GM19351 (cell line): ENCODE data around the gene P3H1.
A peak's percentile ranks its signal among the peaks of the same experiment; 100 is the strongest.
"Not testable (repeated sequence)": the region's sequence is repeated elsewhere in the genome, so short reads cannot be mapped to it uniquely, and the experiment has no call there.

ENCODE experiments used
- ATAC-seq: cut with Tn5 transposase; IDR thresholded peaks from one replicate; pipeline ENCODE4 v1.9.1; 2021; ENCODE audit warnings: mild to moderate bottlenecking, moderate library complexity; ENCODE audit not compliant: unreplicated experiment

Gene P3H1

DNA sequence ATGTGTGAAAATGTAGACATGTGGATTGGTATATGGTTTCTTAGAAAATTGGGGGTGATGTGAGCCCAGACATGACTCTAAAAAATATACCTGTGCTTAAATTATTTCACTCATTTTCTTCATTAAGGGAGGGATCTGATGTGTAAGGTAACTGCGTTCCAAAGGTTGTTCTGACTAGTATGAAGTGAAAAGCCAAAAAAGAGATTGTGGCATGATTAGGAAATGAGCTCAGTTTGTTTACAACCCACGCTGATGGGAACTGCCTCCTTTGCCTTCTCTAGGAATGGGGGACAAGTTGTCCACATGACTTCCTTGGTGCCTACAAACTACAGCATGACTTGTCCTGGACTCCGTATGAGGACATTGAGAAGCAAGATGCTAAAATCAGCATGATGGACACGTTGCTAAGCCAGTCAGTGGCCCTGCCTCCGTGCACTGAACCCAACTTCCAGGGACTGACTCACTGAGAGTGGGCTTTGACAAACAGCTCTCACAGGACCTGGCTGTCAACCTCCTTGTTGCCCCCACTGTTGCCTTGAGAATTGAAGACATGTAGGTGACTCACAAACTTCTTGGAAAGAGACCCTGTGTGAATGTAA, 8.2 kb upstream of the P3H1 start:
- no peak for ATAC-seq

DNA sequence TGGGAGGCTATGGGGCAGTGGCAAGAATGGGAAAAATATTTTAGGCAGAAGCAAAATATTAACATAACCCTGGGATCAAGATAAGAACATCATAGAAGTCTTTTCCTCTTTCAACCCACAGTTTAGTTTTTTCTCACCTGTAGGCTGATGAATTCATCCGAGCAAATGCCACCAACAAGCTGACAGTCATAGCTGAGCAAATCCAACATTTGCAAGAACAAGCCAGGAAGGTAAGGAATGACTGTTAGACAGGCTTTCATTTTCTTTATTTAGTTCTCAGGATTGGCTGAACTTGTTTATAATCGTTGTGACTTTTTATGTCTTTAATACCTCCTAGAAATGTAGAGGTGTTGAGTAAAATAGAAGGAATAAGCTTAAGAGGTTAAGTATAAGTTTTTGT, 6.6 kb upstream of the P3H1 start:
- ATAC-seq: no peak

DNA sequence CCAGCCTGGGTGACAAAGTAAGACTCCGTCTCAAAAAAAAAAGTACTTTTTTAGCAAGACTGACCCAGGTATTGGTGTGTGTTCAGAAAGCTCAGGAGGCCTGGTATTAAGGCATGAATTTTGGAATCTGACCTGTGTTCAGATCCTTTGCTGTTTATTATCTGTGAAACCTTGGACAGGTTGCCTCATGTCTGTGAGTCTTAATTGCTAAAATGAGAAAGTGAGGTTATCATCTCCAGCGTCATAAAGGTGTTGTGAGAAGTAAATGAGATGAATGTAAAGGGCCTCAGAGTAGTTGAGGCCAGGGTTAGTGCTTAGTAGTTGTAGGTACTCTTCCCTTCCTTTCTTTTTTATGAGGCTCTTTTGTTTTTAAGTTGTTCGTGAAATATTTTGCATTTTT, 3.0 kb upstream of the P3H1 start:
- no peak for ATAC-seq

DNA sequence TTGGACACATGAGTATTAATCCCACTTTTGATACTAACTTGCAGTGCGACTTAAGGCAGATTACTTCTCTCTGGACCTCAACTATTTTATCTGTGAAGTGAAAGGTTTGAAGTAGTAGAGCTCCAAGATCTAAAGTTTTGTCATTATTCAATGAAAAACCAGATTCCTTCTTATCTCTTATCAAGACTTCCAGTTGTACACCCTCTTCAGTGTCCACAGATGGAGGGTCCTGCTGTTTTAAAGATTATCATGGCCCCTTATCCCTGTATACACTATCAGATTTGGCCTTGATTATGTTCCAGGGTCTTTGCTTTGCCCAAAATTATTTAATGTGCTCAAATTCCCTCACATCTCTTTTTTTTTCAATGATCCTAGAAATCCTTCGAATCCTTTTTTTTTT, 1.3 kb upstream of the P3H1 start:
- ATAC-seq: no peak

DNA sequence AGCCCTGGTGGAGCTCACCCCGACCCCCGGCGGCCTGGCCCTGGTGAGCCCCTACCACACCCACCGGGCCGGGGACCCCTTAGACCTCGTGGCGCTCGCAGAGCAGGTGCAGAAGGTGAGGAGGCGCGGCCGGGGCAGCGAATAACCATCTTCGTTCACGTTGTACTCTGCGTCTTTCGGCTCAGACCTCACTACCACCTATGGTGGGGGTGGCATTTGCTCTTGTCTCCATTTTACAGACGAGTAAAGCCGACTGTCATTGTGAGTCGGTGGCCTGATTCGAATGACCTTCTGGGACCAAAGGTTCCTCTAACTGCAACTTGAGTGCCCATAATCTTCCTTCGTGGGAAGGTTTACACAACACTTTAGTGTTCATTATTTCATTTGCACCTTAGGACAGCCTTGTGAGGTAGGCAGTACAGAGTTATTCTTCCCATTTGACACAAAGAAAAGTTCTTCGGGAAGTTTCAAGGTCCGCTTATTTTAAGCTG, 727 bp upstream of the P3H1 start:
- ATAC-seq: peak; percentile 24

DNA sequence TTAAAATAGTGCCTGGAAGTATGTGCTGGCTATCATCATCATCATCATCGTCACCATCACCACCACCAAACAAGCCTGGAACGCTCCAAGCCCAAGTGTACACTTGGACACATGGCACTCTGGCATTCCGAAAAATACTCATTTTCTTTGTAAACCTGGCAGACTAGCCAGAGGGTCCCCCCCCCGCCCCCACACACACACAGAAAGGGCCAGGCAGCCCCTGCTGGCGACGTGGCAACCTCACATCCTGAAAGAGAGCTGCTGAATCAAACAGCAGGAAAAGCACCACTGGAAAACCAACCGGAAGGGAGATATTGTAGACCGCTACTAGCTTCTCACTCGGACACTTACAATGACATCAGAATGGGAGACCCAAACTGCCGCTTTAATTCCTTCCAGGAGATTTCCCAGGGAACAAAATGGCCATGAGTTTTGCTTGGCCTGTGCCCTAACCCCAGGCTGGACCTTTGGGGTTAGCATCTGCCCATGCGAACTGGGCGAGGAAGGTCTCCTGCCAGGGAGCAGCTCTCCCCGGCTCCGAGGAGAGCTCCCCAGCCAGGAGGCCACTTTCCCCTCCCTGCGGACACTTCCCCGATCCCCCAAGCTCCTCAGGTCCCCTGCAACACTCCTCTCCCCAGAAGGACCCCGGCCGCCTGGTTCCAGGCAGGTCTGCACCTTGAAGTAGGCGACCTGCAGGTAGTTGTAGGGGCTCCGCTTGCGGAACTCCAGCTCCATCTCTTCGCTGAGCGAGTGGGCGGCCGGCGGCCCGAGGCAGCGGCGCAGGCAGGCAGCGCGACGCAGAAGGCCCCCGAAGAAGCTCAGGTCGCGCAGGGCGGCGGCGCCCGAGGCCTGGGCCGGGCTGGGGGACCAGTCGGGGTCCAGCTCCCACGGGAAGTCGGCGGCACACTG, 742 bp downstream of the P3H1 start:
- ATAC-seq: peak; percentile 27

DNA sequence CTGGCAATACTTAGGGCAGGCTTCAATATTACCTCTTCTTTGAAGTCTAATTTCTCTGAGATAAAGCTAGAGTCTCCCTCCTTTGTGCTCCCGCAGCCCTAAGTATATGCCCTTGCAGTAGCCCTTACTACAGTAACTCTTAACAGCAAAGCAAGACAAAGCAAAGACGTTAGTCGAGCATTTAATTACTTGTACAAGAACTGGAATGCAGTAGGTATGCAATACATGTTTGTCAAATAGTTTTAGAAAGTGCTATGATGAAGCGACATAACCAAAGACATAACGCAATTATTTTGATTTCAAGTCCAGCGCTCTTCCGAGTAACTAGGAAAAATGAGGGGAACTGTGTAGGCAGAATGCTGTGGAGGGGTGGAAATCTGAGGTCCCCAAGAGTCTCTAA, 1.6 kb downstream of the P3H1 start:
- ATAC-seq: no peak

DNA sequence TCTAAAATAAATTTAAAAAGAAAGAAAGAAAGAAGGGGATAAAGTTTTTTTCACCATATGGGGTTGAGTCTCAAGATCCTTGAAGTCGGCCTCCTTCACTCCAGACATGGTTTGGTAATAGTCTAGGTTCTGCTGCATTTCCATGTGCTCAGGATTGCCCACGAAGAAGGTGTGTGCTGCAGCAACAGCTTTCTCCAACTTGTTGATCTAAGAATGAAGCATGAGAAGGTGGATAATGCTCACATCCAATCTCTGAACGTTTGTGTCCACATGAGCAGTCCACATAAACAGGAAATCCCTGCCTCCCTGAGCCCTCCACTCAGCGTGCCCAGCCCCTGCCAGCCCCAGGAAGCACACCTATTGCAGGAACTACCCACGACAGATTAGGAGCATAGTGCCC, 4.6 kb downstream of the P3H1 start:
- ATAC-seq: no peak

DNA sequence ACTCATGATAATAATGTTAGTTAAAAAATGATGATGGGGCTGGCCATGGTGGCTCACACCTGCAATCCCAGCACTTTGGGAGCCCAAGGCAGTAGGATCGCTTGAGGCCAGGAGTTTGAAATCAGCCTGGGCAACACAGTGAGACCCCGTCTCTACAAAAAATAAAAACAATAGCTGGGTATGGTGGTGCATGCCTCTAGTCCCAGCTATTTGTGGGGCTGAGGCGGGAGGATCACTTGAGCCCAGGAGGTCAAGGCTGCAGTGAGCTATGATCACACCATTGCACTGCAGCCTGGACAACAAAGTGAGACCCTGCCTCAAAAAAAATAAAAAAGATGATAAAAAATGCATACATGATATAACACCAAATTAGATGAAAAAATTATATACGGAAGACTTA, 5.3 kb downstream of the P3H1 start:
- no peak for ATAC-seq

DNA sequence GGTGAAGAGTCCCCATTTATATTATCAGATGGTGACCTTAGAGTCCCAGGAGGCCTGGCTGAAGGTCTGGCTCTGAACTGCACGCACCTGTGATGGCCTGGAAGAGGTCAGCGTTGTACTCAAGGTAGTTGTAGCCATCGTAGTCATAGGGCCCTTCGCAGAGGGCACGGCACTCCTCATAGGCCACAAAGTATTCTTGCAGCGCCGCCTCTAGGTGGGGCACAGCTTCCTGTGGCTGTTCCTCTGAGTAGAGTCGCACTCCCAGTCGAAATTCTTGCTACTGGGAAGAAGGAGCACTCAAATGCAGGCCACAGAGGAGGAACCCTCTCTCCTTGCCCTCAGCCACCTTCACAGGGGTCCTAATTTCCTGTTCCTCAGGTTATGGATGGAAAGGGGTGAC, 7.7 kb downstream of the P3H1 start:
- no peak for ATAC-seq

DNA sequence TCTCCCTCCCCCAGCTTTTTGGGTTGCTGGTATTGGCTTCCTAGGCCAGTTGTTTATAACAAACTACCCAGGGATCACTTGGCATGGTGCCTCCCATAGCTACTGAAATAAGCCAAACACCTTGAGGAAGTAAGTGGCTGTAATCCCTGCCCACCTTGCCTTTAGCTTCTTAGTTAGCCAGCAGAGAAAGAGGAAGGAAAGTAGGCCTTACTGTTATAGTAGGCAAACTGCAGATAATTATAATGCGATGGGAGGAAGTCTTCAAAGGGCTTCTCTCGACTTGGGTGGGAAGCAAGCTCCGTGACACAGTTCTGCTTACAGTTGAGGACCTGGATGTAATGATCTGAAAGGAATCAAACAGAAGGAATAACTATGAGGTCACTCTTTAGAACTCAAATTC, 8.2 kb downstream of the P3H1 start:
- no peak for ATAC-seq

DNA sequence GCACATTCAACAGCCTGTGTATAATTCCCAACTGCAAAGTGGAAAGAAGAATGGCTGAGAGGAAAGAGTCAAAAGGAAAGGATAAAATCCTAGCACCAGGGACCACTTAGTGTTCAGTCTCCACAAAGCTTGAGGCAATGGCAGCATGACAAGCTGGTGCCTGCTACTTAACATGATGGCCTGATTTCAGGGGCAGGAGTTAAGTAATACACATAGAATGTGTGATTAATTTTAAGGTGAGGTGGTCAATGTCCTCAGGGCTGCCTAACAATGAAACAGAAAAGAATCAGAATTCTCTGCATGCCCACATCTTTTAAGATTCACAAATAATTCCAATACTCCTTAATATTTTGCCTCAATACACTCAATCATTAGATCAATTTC, 8.9 kb downstream of the P3H1 start:
- no peak for ATAC-seq

DNA sequence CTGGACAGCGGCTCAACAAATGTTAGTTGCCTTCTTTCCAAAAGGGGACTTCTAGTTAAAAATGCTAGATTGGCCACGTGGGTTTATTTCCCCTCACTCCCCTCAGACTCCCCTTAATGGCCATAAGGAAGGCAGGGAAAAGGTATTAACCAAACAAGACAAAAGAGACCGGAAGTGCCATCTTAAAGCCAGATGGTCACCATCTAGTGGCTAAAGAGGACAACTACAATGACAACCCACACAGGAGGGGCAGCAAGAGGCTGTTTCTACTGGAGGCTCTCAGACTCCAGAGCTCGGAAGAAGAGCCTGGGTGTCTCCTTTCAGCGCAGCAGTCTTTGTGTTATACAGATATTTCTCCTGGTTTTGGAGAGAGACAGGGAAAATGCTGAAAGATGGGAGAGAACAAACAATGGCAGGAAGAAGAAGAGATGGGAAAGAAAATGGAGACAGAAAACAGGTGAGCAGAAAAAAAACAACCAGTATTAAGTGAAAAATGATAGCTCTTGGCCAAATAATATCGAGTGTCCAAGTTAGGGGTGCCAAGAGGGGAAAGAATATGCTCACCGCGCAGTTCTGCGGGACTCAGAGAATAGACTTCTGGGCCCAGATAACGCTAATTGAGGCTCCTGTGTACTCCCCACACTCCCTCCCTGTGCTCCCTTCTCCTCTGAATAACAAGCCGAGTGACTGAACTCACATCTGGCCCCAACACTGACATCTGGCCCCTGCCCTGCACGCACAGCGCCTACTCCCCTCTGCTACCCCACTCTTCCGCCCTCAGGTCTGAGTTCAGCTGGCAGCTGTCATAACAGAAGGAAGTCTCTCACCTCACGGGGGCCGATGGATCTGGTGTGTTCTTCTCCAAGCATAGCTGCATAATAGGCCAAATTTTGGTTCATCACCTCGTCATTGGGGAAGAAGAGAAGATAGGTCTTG, 9.6 kb downstream of the P3H1 start:
- no peak for ATAC-seq

DNA sequence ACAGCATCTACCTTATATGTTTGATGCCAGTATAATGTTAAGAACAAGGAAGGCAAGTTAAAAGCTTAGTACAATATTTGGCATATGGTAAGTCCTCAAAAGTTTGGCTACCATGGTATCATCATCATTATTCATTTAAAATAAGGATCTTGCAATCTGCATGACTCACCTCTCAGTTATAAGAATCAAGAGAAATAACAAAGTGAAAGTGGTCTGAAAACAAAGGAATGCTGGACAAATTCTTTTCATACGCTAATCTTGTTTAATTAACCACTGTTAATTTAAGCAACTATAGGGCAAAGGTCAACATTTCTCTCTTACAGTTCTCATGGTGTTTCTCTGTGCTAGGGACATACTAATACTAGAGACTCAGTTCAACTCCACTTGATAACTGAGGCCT, 13.8 kb downstream of the P3H1 start:
- ATAC-seq: no peak

DNA sequence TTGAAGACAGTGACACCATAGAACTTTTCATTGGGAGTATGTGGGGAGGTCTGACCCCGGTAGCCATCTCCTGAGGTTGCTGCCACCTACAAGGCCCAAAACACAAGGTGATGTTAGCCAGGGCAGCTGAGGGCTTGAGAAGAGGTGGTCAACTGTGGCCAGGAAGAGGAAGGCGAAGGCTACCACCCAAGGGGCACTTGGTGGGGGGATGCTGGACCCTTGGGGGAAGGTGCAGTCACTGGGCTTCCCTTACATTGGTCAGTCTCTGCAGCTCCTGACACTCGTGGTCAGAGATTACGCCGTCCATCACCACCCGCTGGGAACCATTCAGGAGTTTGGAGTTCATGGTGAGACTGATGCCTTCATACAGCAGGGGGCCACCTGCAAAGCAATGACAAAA, 14.5 kb downstream of the P3H1 start:
- no peak for ATAC-seq

DNA sequence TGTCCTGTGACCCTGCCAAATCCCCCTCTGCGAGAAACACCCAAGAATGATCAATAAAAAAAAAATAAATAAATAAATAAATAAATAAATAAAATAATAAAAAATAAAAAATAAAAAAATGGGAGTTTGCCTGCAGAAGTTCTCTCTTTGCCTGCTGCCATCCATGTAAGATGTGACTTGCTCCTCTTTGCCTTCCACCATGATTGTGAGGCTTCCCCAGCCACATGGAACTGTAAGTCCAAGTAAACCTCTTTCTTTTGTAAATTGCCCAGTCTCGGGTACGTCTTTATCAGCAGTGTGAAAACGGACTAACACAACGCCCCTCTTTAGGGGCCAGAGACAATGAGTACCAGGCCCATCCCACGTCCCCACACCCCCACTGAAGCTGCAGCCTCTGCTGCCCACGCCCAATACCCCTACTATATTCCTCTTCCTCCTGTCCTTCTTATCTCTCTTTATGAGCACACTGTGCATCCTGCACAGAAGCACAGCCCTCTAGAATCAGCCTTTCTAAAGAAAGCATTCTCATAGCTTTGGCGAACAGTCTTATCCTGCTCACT, 15.2 kb downstream of the P3H1 start:
- not testable (repeated sequence) for ATAC-seq

DNA sequence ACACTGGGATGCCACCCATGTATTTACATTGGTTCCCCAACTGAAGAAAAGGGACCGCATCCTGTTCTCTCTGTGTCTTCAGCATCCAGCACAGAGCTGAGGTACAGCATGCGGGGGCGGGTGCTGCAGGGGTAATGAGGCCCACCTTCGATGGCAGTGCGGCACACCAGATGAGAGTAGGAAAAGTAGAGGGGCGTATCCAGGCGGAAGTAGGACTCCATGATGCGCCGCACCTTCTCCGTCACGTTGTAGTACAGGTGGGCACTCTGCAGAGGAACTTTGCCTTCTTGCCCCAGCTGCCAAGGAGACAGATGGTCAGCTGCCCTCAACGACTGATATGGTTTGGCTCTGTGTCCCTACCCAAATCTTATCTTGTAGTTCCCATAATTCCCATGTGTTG, 16.8 kb downstream of the P3H1 start:
- ATAC-seq: no peak

DNA sequence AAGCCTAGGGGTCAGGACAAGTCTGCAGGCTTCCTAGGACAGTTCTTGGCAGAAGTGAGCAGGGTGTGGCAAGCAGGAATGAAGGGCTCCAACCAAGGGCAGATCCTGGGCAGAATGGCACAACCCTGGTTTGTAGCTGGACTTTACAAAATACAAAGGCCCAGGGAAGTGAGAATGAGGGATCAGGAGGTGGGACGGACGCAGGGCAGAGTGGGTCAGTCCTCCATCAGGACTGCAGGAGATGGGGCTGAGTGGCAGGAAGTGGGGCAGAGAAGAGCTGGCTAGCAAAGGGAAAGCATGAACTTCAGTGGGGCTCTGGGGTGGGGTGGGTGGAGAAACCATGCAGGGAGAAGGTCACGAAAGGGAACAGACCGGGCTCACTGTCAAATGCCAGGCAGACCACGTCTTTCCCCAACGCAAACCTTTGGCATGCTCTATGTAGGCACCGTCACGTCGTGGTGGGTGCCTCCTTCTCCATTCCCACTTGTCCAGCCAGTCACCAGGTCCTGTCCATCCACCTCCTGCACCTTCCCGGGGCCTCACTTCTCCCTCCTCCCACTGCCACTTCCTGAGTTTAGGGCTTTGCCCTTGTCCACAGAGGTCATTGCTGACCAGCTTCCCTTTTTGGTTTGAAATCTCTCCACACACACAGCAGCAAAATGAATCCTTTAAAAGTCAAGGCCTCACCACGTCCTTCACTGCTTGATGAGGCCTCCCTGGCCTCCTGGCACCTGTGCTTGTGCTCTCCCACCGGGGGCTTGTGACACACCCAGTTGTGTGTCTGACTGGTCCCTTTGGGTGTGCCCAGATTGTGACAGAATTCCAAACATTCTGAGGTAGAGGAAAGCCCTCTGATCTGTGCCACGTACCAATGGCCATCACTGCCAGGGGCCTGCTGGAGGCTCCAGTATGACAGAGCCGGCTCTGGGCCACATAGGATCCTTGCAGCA, 18.1 kb downstream of the P3H1 start:
- ATAC-seq: no peak

DNA sequence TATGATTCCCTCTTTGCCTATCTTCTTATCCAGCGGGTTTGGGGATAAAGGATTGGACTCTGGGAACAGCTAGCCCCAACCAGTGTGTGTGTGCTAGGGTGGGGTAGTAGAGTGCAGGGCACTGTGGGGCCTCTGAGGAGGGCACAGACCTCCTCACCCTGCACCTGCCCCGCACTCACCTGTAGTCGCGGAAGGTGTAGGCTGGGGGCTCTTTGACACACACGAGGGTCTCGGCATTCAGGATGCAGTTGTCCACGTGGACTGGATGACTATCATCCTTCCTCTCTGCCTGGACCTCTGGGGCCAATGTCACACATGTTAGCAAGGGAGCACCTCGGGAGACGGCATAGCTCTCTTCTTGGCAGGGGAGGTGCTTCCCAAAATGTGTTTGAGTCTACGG, 18.8 kb downstream of the P3H1 start:
- ATAC-seq: no peak

DNA sequence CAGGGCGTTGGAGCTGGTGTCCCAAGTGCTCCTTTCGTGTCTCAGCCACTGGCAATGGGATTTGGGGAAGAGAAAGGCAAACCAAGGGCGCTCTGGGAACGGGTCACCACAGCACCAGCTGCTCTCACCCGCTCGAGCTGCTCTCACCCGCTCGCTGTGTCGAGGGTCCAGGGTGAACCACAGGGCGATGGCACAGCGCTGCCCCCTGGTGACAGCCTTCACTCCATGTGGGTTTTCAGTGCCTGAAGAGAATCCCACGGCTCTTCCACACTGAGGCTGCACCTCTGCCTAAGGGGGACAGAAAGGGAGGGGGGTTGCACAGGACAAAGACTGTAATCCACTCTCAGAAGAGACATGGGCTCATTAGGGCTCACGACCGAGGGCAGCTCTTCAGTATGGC, 19.7 kb downstream of the P3H1 start:
- ATAC-seq: no peak
